SK-N-SH treated with all-trans-retinoic acid at 6 μM for 48 hours (cell line): ENCODE data around the gene EXOC4.

Experiments
- ATAC-seq: fragments of 200-7000 bp; cut with Tn5 transposase; 3 replicates; pipeline ENCODE4 v1.9.1; 2020; ENCODE audit warnings: mild to moderate bottlenecking, moderate library complexity
- ARNTL ChIP-seq: fragments of 450-650 bp; formaldehyde crosslinking; IDR thresholded peaks from 2 replicates; pipeline ENCODE4 v1.5.0; 2020; ENCODE audit warnings: low read depth, mild to moderate bottlenecking, moderate library complexity, borderline replicate concordance
- BACH2 ChIP-seq: fragments of 250-450 bp; sonication (Bioruptor Pico); IDR thresholded peaks from 2 replicates; pipeline ENCODE4 v1.9.0; 2021; ENCODE audit warnings: mild to moderate bottlenecking, borderline replicate concordance
- CREB5 ChIP-seq: fragments of 250-450 bp; sonication (Bioruptor Pico); IDR thresholded peaks from 2 replicates; pipeline ENCODE4 v1.5.1; 2020; ENCODE audit warnings: low read depth, mild to moderate bottlenecking, moderate library complexity
- CSDC2 ChIP-seq: fragments of 250-450 bp; sonication (Bioruptor Pico); IDR thresholded peaks from 2 replicates; pipeline ENCODE4 v1.5.0; 2020; ENCODE audit warnings: mild to moderate bottlenecking, moderate library complexity
- CSRNP3 ChIP-seq: fragments of 250-450 bp; sonication (Bioruptor Pico); IDR thresholded peaks from 2 replicates; pipeline ENCODE4 v1.5.1; 2021; ENCODE audit warnings: mild to moderate bottlenecking, moderate library complexity
- ESRRG ChIP-seq: fragments of 250-450 bp; sonication (Bioruptor Pico); IDR thresholded peaks from 2 replicates; pipeline ENCODE4 v1.6.1; 2021; ENCODE audit warnings: mild to moderate bottlenecking
- GLIS3 ChIP-seq: fragments of 250-450 bp; sonication (Bioruptor Pico); IDR thresholded peaks from 2 replicates; pipeline ENCODE4 v1.5.0; 2020; ENCODE audit warnings: mild to moderate bottlenecking, moderate library complexity
- ISL1 ChIP-seq: fragments of 250-450 bp; sonication (Bioruptor Pico); IDR thresholded peaks from 2 replicates; pipeline ENCODE4 v2.1.2; 2022; ENCODE audit warnings: mild to moderate bottlenecking, moderate library complexity
- OSR1 ChIP-seq: fragments of 250-450 bp; sonication (Bioruptor Pico); IDR thresholded peaks from 2 replicates; pipeline ENCODE4 v1.8.0; 2022; ENCODE audit warnings: moderate library complexity, mild to moderate bottlenecking, inconsistent platforms
- PATZ1 ChIP-seq: fragments of 250-450 bp; sonication (Bioruptor Pico); IDR thresholded peaks from 2 replicates; pipeline ENCODE4 v1.8.0; 2020; ENCODE audit warnings: mild to moderate bottlenecking, moderate library complexity, borderline replicate concordance
- POU6F1 ChIP-seq: fragments of 250-450 bp; sonication (Bioruptor Pico); IDR thresholded peaks from 2 replicates; pipeline ENCODE4 v1.8.0; 2021; ENCODE audit warnings: low read depth, mild to moderate bottlenecking, moderate library complexity, borderline replicate concordance
- PPARA ChIP-seq: fragments of 250-450 bp; sonication (Bioruptor Pico); IDR thresholded peaks from 2 replicates; pipeline ENCODE4 v1.5.0; 2020; ENCODE audit warnings: mild to moderate bottlenecking, borderline replicate concordance
- RARB ChIP-seq: fragments of 250-450 bp; sonication (Bioruptor Pico); IDR thresholded peaks from 2 replicates; pipeline ENCODE4 v1.8.0; 2021; ENCODE audit warnings: mild to moderate bottlenecking, moderate library complexity
- SNAI2 ChIP-seq: fragments of 250-450 bp; sonication (Bioruptor Pico); IDR thresholded peaks from 2 replicates; pipeline ENCODE4 v1.5.0; 2020; ENCODE audit warnings: mild to moderate bottlenecking, moderate library complexity
- TOX ChIP-seq: fragments of 250-450 bp; sonication (Bioruptor Pico); IDR thresholded peaks from 2 replicates; pipeline ENCODE4 v1.8.0; 2021; ENCODE audit warnings: mild to moderate bottlenecking, moderate library complexity, borderline replicate concordance
- TSHZ2 ChIP-seq: fragments of 250-450 bp; sonication (Bioruptor Pico); IDR thresholded peaks from 2 replicates; pipeline ENCODE4 v1.5.0; 2020; ENCODE audit warnings: mild to moderate bottlenecking, moderate library complexity
- ZFP3 ChIP-seq: fragments of 250-450 bp; sonication (Bioruptor Pico); IDR thresholded peaks from 2 replicates; pipeline ENCODE4 v1.5.0; 2020; ENCODE audit warnings: mild to moderate bottlenecking, moderate library complexity
- ZFP30 ChIP-seq: fragments of 450-650 bp; formaldehyde crosslinking; IDR thresholded peaks from 2 replicates; pipeline ENCODE4 v1.5.0; 2022; ENCODE audit warnings: mild to moderate bottlenecking, moderate library complexity
- ZNF565 ChIP-seq: fragments of 450-650 bp; formaldehyde crosslinking; conservative IDR thresholded peaks from 2 replicates; pipeline ENCODE4 v1.5.0; 2020; ENCODE audit warnings: low read depth, mild to moderate bottlenecking, moderate library complexity
- ZNF70 ChIP-seq: fragments of 450-650 bp; formaldehyde crosslinking; IDR thresholded peaks from 2 replicates; pipeline ENCODE4 v1.5.0; 2020; ENCODE audit warnings: mild to moderate bottlenecking, moderate library complexity
- ZNF8 ChIP-seq: fragments of 450-650 bp; formaldehyde crosslinking; IDR thresholded peaks from 2 replicates; pipeline ENCODE4 v1.5.0; 2020; ENCODE audit warnings: mild to moderate bottlenecking, moderate library complexity

The EXOC4 gene

GRCh38 chr7:133539016-133539415, 286.1 kb downstream of the EXOC4 start:
- TF ChIP-seq TSHZ2 (CRISPR knock-in tag) (no peak), ZNF70 (CRISPR knock-in tag) (no peak), SNAI2 (CRISPR knock-in tag) (no peak), CREB5 (no peak), ISL1 (no peak), ARNTL (no peak), PATZ1 (CRISPR knock-in tag) (no peak), ZFP3 (CRISPR knock-in tag) (no peak), PPARA (no peak), ZFP30 (no peak), ESRRG (CRISPR knock-in tag) (no peak), ZNF565 (CRISPR knock-in tag) (no peak)
- ATAC-seq, result peak; percentile 67

- TF ChIP-seq RARB (CRISPR knock-in tag) (no peak), BACH2 (CRISPR knock-in tag) (no peak), ARNTL (no peak), TOX (CRISPR knock-in tag) (no peak), CSRNP3 (CRISPR knock-in tag) (no peak), CSDC2 (CRISPR knock-in tag) (no peak)
- ATAC-seq, result no peak
Observed at GRCh38 chr7:133540096-133540860, 287.4 kb downstream of the EXOC4 start.

GRCh38 chr7:133542209-133542780, 289.4 kb downstream of the EXOC4 start:
- ATAC-seq, result no peak
- TF ChIP-seq RARB (CRISPR knock-in tag) (no peak), ZFP3 (CRISPR knock-in tag) (no peak), ZNF70 (CRISPR knock-in tag) (no peak), GLIS3 (no peak), TOX (CRISPR knock-in tag) (no peak), PPARA (no peak), ZNF565 (CRISPR knock-in tag) (no peak), BACH2 (CRISPR knock-in tag) (no peak), OSR1 (no peak), TSHZ2 (CRISPR knock-in tag) (no peak), ZNF8 (CRISPR knock-in tag) (no peak), POU6F1 (CRISPR knock-in tag) (no peak)
